CD14-positive monocyte (primary cell): ENCODE results near the gene ASCC1. TPM values are rescaled to one million over a fixed set of nuclear protein-coding genes. Genes with fewer than 3 reads are reported as not detected.
"Not testable (repeated sequence)": the region's sequence is repeated elsewhere in the genome, so short reads cannot be mapped to it uniquely, and the experiment has no call there.

Experiments used
- DNase-seq, 3 donors: peaks; one replicate each; pipeline ENCODE4 v3.0.0-alpha.2; 2011 to 2022
- H2AFZ ChIP-seq: 2 replicates; pipeline ENCODE4 v1.6.0; 2012; ENCODE audit warnings: mild to moderate bottlenecking, low read depth, low read length, inconsistent platforms; ENCODE audit not compliant: insufficient read depth, poor library complexity, severe bottlenecking
- H3K27ac ChIP-seq, 2 donors: 1 replicate in 1 of 2; 2 replicates in 1 of 2; pipeline ENCODE4 v1.5.1; 2012 to 2013; ENCODE audit warnings: low read length in 2 of 2, control low read depth in 1 of 2, inconsistent platforms in 1 of 2, low read depth in 1 of 2, mild to moderate bottlenecking in 1 of 2
- H3K27me3 ChIP-seq, 2 donors: one replicate each; pipeline versions ENCODE4 v1.6.0 to v1.6.1; 2011 to 2013; ENCODE audit warnings: low read length in 2 of 2; ENCODE audit not compliant: control insufficient read depth in 2 of 2, insufficient read depth in 2 of 2
- H3K36me3 ChIP-seq, 2 donors: replicated peaks in 1 of 2; 1 replicate in 1 of 2; 2 replicates in 1 of 2; pipeline versions ENCODE4 v1.5.1 to v1.6.1; 2012 to 2013; ENCODE audit warnings: low read length in 2 of 2, control low read depth in 1 of 2, inconsistent platforms in 1 of 2, mild to moderate bottlenecking in 1 of 2; ENCODE audit not compliant: insufficient read depth in 2 of 2, control insufficient read depth in 1 of 2
- H3K4me1 ChIP-seq, 2 donors: 1 replicate in 1 of 2; 2 replicates in 1 of 2; pipeline versions ENCODE4 v1.5.1 to v1.6.1; 2012 to 2013; ENCODE audit warnings: low read length in 2 of 2, control low read depth in 1 of 2, inconsistent platforms in 1 of 2, mild to moderate bottlenecking in 1 of 2, moderate library complexity in 1 of 2; ENCODE audit not compliant: insufficient read depth in 2 of 2, control insufficient read depth in 1 of 2
- H3K4me2 ChIP-seq: replicated peaks from 2 replicates; pipeline ENCODE3; 2012; ENCODE audit warnings: low read length, moderate library complexity, mild to moderate bottlenecking; ENCODE audit not compliant: poor library complexity, severe bottlenecking; ENCODE audit errors: extremely low read depth
- H3K4me3 ChIP-seq, 3 experiments: fragments of 200-600 bp in 1 of 3; sonication (generic) in 1 of 3; replicated peaks in 1 of 3; 1 replicate in 2 of 3; 2 replicates in 1 of 3; pipeline ENCODE4 v1.5.1; 2011 to 2013; ENCODE audit warnings: low read length in 3 of 3, mild to moderate bottlenecking in 3 of 3, control low read depth in 2 of 3, low read depth in 2 of 3, inconsistent platforms in 1 of 3, moderate library complexity in 1 of 3
- H3K79me2 ChIP-seq: 2 replicates; pipeline ENCODE4 v1.6.0; 2012; ENCODE audit warnings: mild to moderate bottlenecking, control low read depth, inconsistent platforms, low read length, moderate library complexity; ENCODE audit not compliant: insufficient read depth
- H3K9ac ChIP-seq: 2 replicates; pipeline ENCODE4 v1.6.0; 2017; ENCODE audit warnings: low read length, mild to moderate bottlenecking; ENCODE audit not compliant: insufficient read depth, poor library complexity, severe bottlenecking
- H3K9me3 ChIP-seq, 2 donors: replicated peaks in 1 of 2; 1 replicate in 1 of 2; 2 replicates in 1 of 2; pipeline versions ENCODE4 v1.5.1 to v1.6.1; 2012 to 2013; ENCODE audit warnings: low read length in 2 of 2, control low read depth in 1 of 2; ENCODE audit not compliant: control insufficient read depth in 1 of 2, insufficient read depth in 1 of 2
- H4K20me1 ChIP-seq: 2 replicates; pipeline ENCODE4 v1.6.0; 2012; ENCODE audit warnings: mild to moderate bottlenecking, low read length, control low read depth, moderate library complexity; ENCODE audit not compliant: insufficient read depth
- H3K27ac Mint-ChIP-seq, 7 donors: one replicate each; pipeline ENCODE4 v1.8.0; 2020; ENCODE audit warnings: mild to moderate bottlenecking in 7 of 7, mixed read lengths in 7 of 7, moderate library complexity in 6 of 7, inconsistent platforms in 2 of 7
- H3K27me3 Mint-ChIP-seq, 3 donors: one replicate each; pipeline ENCODE4 v1.8.0; 2021 to 2022; ENCODE audit warnings: low read depth in 3 of 3, mild to moderate bottlenecking in 3 of 3, mixed read lengths in 3 of 3, moderate library complexity in 3 of 3, inconsistent platforms in 1 of 3
- H3K36me3 Mint-ChIP-seq, 2 donors: one replicate each; pipeline ENCODE4 v1.8.0; 2020; ENCODE audit warnings: mixed read lengths in 2 of 2, inconsistent platforms in 1 of 2, mild to moderate bottlenecking in 1 of 2
- H3K4me1 Mint-ChIP-seq: one replicate; pipeline ENCODE4 v1.8.0; 2020; ENCODE audit warnings: mild to moderate bottlenecking, mixed read lengths
- H3K4me3 Mint-ChIP-seq, 2 donors: one replicate each; pipeline ENCODE4 v1.8.0; 2020; ENCODE audit warnings: mild to moderate bottlenecking in 2 of 2, mixed read lengths in 2 of 2, moderate library complexity in 1 of 2
- H3K9me3 Mint-ChIP-seq, 7 donors: one replicate each; pipeline ENCODE4 v1.8.0; 2020 to 2022; ENCODE audit warnings: mixed read lengths in 7 of 7, mild to moderate bottlenecking in 6 of 7, moderate library complexity in 6 of 7, inconsistent platforms in 2 of 7
- whole genome bisulfite sequencing: methylation state at CpG from one replicate; pipeline ENCODE4 v1.1.5; 2013; ENCODE audit warnings: missing lambda C conversion rate; ENCODE audit not compliant: insufficient coverage; 5-methylcytosine and 5-hydroxymethylcytosine counted together
- intact Hi-C, 2 donors: fragments of 100-400 bp; cut with micrococcal nuclease; formaldehyde crosslinking; loops; one replicate each; pipeline versions ENCODE4 v1.15.0 to v1.15.1; 2023
- polyA plus RNA-seq, 3 donors: library from polyadenylated mRNA; depleted of rRNA in 1 of 3; unstranded in 2 of 3; stranded (reverse) in 1 of 3; fragments of 300-500 nt in 2 of 3; fragments of >200 nt in 1 of 3; fragmentation: Illumina TruSeq in 2 of 3; gene quantifications; 1 replicate in 2 of 3; 2 replicates in 1 of 3; pipeline ENCODE4 v1.2.3, GENCODE V29; 2012 to 2021
- TF ChIP-seq, protein P1 (sequence below): fragments of 200-600 bp; IDR thresholded peaks from one replicate; pipeline ENCODE4 v1.8.0; 2022; ENCODE audit warnings: antibody characterized with exemption, mild to moderate bottlenecking

ASCC1 gene
- polyA plus RNA-seq, 3 donors: 8.2 to 20.9 (median 17.9) TPM

DNA sequence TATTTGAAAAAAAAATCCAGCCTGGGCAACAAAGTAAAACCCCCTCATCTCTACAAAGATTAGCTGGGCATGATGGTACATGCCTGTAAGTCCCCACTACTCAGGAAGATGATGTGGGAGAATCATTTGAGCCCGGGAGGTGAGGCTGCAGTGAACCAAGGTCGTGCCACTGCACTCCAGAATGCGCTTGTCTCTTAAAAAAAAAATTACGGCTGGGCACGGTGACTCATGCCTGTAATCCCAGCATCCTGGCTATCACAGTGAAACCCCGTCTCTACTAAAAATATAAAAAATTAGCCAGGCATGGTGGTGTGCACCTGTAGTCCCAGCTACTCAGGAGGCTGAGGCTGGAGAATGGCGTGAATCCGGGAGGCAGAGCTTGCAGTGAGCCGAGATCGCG, 4.7 kb downstream of the ASCC1 start:
- H3K4me3 ChIP-seq, H3K27me3 ChIP-seq, H3K4me2 ChIP-seq, DNase-seq, intact Hi-C loops, H2AFZ ChIP-seq, H3K4me1 Mint-ChIP-seq, H3K27ac Mint-ChIP-seq, H3K27me3 Mint-ChIP-seq, H3K9ac ChIP-seq, H4K20me1 ChIP-seq, H3K9me3 ChIP-seq, H3K4me3 Mint-ChIP-seq, H3K27ac ChIP-seq, H3K9me3 Mint-ChIP-seq: not testable (repeated sequence)
- Histone ChIP-seq H3K79me2 (peaks cover 20% of the 10 kb centered on the region), H3K4me1 (peaks cover 6 to 10% of the 10 kb centered on the region in 2 donors), H3K36me3 (peaks cover 29 to 45% of the 10 kb centered on the region in 2 donors)
- WGBS: 95% methylated on average over 8 of the region's 11 CpGs
- H3K36me3 Mint-ChIP-seq: peaks cover 32 to 50% of the 10 kb centered on the region in 2 donors

DNA sequence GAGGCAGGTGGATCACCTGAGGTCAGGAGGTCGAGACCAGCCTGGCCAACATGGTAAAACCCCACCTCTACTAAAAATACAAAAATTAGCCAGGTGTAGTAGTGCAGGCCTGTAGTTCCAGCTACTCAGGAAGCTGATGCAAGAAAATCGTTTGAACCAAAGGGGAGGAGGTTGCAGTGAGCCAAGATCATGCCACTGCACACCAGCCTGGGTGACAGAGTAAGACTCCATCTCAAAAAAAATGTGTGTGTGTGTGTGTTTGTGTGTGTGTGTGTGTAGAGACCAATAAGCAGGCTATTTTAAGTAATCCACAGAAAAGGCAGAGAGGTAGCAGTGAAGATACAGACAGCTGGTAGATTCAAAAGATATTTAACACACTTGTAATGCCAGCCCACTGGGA, 7.5 kb downstream of the ASCC1 start:
- H3K27me3 ChIP-seq, H3K9ac ChIP-seq, H3K4me1 ChIP-seq, H3K27me3 Mint-ChIP-seq, H3K4me3 Mint-ChIP-seq, H3K9me3 Mint-ChIP-seq, H3K9me3 ChIP-seq, H3K27ac Mint-ChIP-seq, H3K79me2 ChIP-seq, H4K20me1 ChIP-seq, DNase-seq, H3K4me1 Mint-ChIP-seq, H2AFZ ChIP-seq, H3K4me3 ChIP-seq, intact Hi-C loops, H3K27ac ChIP-seq, H3K4me2 ChIP-seq: not testable (repeated sequence)
- WGBS: 9% methylated on average over 1 of the region's 2 CpGs
- peaks cover 29 to 58% of the 10 kb centered on the region in 2 donors for H3K36me3 ChIP-seq
- peaks cover 39 to 58% of the 10 kb centered on the region in 2 donors for H3K36me3 Mint-ChIP-seq

DNA sequence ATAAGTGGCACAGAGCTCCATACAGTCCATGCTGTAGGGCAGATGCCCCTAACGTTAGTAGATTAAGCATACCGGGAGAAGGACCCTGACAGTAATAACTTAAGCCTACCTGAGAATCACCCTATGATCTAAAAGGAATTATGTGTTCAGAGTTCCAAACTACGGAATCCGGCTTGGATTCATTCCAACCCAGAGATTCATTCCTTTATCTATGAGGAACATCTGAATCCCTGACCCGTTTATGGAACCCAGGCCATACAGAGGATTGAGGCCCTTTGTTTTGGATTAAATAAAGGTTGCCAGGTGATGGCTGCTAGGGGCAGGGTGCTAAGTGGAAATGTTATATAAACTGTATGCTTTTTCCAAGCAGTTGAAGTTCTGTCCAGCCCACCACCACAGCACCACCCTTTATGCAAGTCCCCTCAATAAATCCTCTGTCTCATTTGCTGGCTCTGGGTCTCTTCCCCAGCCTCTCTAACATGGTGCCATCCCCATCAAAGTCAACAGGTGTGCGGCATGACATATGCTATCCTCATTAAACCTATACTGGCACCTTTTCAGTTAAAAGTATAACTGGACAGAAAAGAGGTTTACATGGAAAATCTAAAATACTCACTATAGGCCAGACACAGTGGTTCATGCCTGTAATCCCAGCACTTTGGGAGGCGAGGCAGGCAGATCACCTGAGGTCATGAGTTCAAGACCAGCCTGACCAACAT, 9.4 kb downstream of the ASCC1 start:
- WGBS: 100% methylated on average over 2 of the region's 7 CpGs
- Histone ChIP-seq H3K4me2 (no peak overlapping the region), H3K36me3 (peaks cover 30 to 75% of the 10 kb centered on the region in 2 donors), H3K27me3 (no peaks in the 10 kb centered on the region), H3K4me3 (no peak overlapping the region), H3K9ac (no peak overlapping the region), H4K20me1 (no peaks in the 10 kb centered on the region), H2AFZ (no peak overlapping the region), H3K79me2 (no peaks in the 10 kb centered on the region), H3K27ac (no peak overlapping the region), H3K9me3 (no peaks in the 10 kb centered on the region), H3K4me1 (no peaks in the 10 kb centered on the region)
- intact Hi-C loops: no loop called here
- Mint-ChIP-seq H3K4me3 (no peak overlapping the region), H3K27ac (peak overlapping the region in 1 of 7 donors; percentile 15), H3K27me3 (peaks cover 0 to 1% (median 0%) of the 10 kb centered on the region in 3 donors), H3K9me3 (no peaks in the 10 kb centered on the region), H3K4me1 (no peaks in the 10 kb centered on the region), H3K36me3 (peaks cover 45 to 66% of the 10 kb centered on the region in 2 donors)
- DNase-seq: no peak
- TF ChIP-seq, protein P1, sequence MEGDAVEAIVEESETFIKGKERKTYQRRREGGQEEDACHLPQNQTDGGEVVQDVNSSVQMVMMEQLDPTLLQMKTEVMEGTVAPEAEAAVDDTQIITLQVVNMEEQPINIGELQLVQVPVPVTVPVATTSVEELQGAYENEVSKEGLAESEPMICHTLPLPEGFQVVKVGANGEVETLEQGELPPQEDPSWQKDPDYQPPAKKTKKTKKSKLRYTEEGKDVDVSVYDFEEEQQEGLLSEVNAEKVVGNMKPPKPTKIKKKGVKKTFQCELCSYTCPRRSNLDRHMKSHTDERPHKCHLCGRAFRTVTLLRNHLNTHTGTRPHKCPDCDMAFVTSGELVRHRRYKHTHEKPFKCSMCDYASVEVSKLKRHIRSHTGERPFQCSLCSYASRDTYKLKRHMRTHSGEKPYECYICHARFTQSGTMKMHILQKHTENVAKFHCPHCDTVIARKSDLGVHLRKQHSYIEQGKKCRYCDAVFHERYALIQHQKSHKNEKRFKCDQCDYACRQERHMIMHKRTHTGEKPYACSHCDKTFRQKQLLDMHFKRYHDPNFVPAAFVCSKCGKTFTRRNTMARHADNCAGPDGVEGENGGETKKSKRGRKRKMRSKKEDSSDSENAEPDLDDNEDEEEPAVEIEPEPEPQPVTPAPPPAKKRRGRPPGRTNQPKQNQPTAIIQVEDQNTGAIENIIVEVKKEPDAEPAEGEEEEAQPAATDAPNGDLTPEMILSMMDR: no peak
